Ishikawa (cell line): ENCODE measurements around the gene ZNF341.

Experiments
- CEBPB ChIP-seq: IDR thresholded peaks from 2 replicates; pipeline ENCODE4 v1.6.1; 2012
- CREB1 ChIP-seq: IDR thresholded peaks from 2 replicates; pipeline ENCODE4 v1.6.1; 2012; ENCODE audit warnings: low read depth
- EGR1 ChIP-seq: IDR thresholded peaks from 2 replicates; pipeline ENCODE4 v1.6.1; 2012
- EP300 ChIP-seq: IDR thresholded peaks from 2 replicates; pipeline ENCODE4 v1.6.1; 2012; ENCODE audit warnings: borderline replicate concordance
- FOXM1 ChIP-seq: IDR thresholded peaks from 2 replicates; pipeline ENCODE4 v1.6.1; 2012; ENCODE audit warnings: low read depth, borderline replicate concordance
- MAX ChIP-seq: IDR thresholded peaks from 2 replicates; pipeline ENCODE4 v1.6.1; 2012
- NFIC ChIP-seq: IDR thresholded peaks from 2 replicates; pipeline ENCODE4 v1.6.1; 2012
- RAD21 ChIP-seq: IDR thresholded peaks from 2 replicates; pipeline ENCODE4 v1.6.1; 2012; ENCODE audit warnings: low read depth
- REST ChIP-seq: IDR thresholded peaks from 2 replicates; pipeline ENCODE4 v1.6.1; 2012; ENCODE audit warnings: low read depth, mild to moderate bottlenecking
- TAF1 ChIP-seq: IDR thresholded peaks from 2 replicates; pipeline ENCODE4 v1.6.1; 2012; ENCODE audit warnings: low read depth, mild to moderate bottlenecking
- TCF12 ChIP-seq: IDR thresholded peaks from 2 replicates; pipeline ENCODE4 v1.6.1; 2012; ENCODE audit warnings: low read depth
- TEAD4 ChIP-seq: IDR thresholded peaks from 2 replicates; pipeline ENCODE4 v1.6.1; 2012
- YY1 ChIP-seq: IDR thresholded peaks from 2 replicates; pipeline ENCODE4 v1.6.1; 2012; ENCODE audit warnings: low read depth
- ZBTB7A ChIP-seq: IDR thresholded peaks from 2 replicates; pipeline ENCODE4 v1.6.1; 2012; ENCODE audit warnings: low read depth
- TF ChIP-seq, protein P1 (sequence below): IDR thresholded peaks from 2 replicates; pipeline ENCODE4 v1.6.1; 2012

The ZNF341 gene

DNA sequence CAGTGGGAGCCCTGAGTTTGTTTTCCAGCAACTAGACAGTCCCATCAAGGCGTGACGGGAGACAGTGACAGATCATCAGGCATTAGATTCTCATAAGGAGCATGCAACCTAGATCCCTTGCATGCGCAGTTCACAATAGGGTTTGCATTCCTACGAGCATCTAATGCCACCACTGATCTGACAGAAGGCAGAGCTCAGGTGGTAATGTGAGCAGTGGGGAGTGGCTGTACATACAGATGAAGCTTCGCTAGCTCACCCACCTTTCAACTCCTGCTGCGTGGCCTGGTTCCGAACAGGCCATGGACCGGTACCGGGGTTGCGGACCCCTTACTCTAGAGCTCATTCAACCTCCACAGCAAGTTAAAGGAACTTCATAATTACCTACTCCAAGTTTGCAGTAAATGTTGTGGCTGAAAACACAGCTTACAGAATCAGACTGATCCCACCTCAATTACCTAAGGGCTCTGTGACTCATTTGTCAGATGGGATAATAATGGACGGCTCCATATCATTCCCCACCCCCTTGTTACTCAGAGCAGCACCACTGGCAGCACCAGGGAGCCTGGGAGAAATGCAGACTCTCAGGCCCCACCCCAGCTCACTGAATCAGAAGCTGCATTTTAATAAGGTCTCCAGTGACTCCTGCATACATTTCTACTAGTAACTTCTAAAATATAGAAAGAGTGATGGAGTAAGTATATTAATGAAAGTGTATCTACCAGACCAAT, 27.4 kb upstream of the ZNF341 start:
- TF ChIP-seq TCF12: no peak
- no peak for TF ChIP-seq REST
- no peak for TF ChIP-seq YY1
- TF ChIP-seq RAD21: no peak
- no peak for TF ChIP-seq TEAD4
- TF ChIP-seq NFIC: no peak
- TF ChIP-seq EGR1: no peak
- TF ChIP-seq TAF1: no peak
- no peak for TF ChIP-seq ZBTB7A
- TF ChIP-seq FOXM1: no peak
- no peak for TF ChIP-seq EP300
- no peak for TF ChIP-seq CREB1
- no peak for TF ChIP-seq CEBPB
- TF ChIP-seq, protein P1, sequence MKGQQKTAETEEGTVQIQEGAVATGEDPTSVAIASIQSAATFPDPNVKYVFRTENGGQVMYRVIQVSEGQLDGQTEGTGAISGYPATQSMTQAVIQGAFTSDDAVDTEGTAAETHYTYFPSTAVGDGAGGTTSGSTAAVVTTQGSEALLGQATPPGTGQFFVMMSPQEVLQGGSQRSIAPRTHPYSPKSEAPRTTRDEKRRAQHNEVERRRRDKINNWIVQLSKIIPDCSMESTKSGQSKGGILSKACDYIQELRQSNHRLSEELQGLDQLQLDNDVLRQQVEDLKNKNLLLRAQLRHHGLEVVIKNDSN: no peak
- no peak for TF ChIP-seq MAX

GRCh38 chr20:33707668-33708067, 24.1 kb upstream of the ZNF341 start:
- TF ChIP-seq CREB1 (no peak), TCF12 (no peak), CEBPB (no peak), REST (no peak), MAX (no peak), EP300 (no peak), NFIC (no peak), TAF1 (no peak), TEAD4 (no peak), RAD21 (no peak), FOXM1 (no peak), YY1 (no peak), ZBTB7A (no peak)
- TF ChIP-seq, protein P1: no peak

DNA sequence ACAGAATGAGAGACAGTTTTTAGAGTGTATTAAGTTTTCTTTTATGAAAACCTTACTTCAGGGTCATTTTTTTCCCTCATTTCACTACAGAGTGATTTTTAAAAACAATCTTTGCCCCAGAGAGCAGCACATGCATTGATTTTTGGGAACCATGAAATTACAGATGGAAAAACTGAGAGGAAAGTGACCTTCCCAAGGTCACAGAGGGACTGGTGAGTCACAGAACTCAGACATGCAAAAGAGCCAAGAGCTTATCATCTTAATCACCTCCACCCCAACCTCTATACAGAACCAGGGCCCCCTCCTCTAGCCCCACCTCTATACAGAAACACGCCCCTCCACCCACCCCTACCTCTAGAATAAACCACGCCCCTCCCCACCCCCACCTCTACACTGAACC, 22.4 kb upstream of the ZNF341 start:
- TF ChIP-seq, protein P1: no peak
- TF ChIP-seq NFIC: no peak
- TF ChIP-seq EP300: no peak
- no peak for TF ChIP-seq CREB1
- TF ChIP-seq REST: no peak
- TF ChIP-seq YY1: no peak
- no peak for TF ChIP-seq CEBPB
- TF ChIP-seq EGR1: no peak
- no peak for TF ChIP-seq MAX
- TF ChIP-seq TCF12: no peak
- no peak for TF ChIP-seq TAF1
- no peak for TF ChIP-seq FOXM1
- TF ChIP-seq RAD21: no peak
- no peak for TF ChIP-seq ZBTB7A
- no peak for TF ChIP-seq TEAD4
